GM18870 (cell line): ENCODE results near the gene PDZRN4.
"Not testable (repeated sequence)": the region's sequence is repeated elsewhere in the genome, so short reads cannot be mapped to it uniquely, and the experiment has no call there.

Source experiments
- ATAC-seq: cut with Tn5 transposase; IDR thresholded peaks from one replicate; pipeline ENCODE4 v1.9.1; 2021; ENCODE audit warnings: moderate library complexity; ENCODE audit not compliant: unreplicated experiment

Gene PDZRN4

DNA sequence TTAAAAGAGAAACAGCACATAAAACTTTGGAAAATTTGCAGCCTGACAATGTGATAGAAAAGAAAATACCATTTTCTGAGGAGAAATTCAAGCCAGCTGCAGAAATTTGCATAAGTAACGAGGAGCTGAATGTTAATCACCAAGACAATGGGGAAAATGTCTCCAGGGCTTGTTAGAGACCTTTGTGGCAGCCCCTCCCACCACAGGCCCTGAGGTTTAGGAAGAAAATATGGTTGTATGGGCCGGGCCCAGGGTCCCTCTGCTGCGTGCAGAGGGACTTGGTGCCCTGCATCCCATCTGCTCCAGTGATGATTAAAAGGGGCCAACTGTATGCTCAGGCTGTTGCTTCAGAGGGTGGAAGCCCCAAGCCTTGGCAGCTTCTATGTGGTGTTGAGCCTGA lies 427.1 kb downstream of the PDZRN4 start:
- not testable (repeated sequence) for ATAC-seq

GRCh38 chr12:41619705-41620104 lies 431.6 kb downstream of the PDZRN4 start:
- ATAC-seq: no peak

- no peak for ATAC-seq
Measured at GRCh38 chr12:41621291-41621690, 433.2 kb downstream of the PDZRN4 start.
